Midbrain (tissue), 1 donor: Measurements from ENCODE around the gene FBL.
"Not testable (repeated sequence)": the region's sequence is repeated elsewhere in the genome, so short reads cannot be mapped to it uniquely, and the experiment has no call there.

ENCODE experiments used
- DNase-seq: peaks from one replicate; lab custom pipeline; 2025; lab: John Stamatoyannopoulos, UW

Gene FBL

GRCh38 chr19:39845933-39846677 is at the start of gene FBL:
Gene FBL, minus strand, starts transcription at chr19:39846379. Its CDS starts 79 bp downstream, at chr19:39846300.
- peak; percentile 96 for DNase-seq

- not testable (repeated sequence) for DNase-seq
Measured at GRCh38 chr19:39895096-39895495, 48.9 kb upstream of the FBL start.

GRCh38 chr19:39894236-39894606 is 48.0 kb upstream of the FBL start:
- not testable (repeated sequence) for DNase-seq

- not testable (repeated sequence) for DNase-seq
Measured at GRCh38 chr19:39893366-39894235, 47.4 kb upstream of the FBL start.

- not testable (repeated sequence) for DNase-seq
Measured at GRCh38 chr19:39892506-39892902, 46.3 kb upstream of the FBL start.

- not testable (repeated sequence) for DNase-seq
Measured at GRCh38 chr19:39891660-39892505, 45.7 kb upstream of the FBL start.

- DNase-seq: no peak
Measured at GRCh38 chr19:39890755-39891551, 44.8 kb upstream of the FBL start.

- DNase-seq: not testable (repeated sequence)
Measured at GRCh38 chr19:39889872-39890754, 43.9 kb upstream of the FBL start.

- not testable (repeated sequence) for DNase-seq
Measured at GRCh38 chr19:39887456-39887951, 41.3 kb upstream of the FBL start.

- DNase-seq: not testable (repeated sequence)
Measured at GRCh38 chr19:39885821-39886554, 39.8 kb upstream of the FBL start.

- DNase-seq: not testable (repeated sequence)
Measured at GRCh38 chr19:39884721-39885120, 38.5 kb upstream of the FBL start.

- DNase-seq: not testable (repeated sequence)
Measured at GRCh38 chr19:39882645-39883044, 36.5 kb upstream of the FBL start.

- not testable (repeated sequence) for DNase-seq
Measured at GRCh38 chr19:39881495-39882110, 35.4 kb upstream of the FBL start.

GRCh38 chr19:39880241-39880640 is 34.1 kb upstream of the FBL start:
- DNase-seq: not testable (repeated sequence)

- not testable (repeated sequence) for DNase-seq
Measured at GRCh38 chr19:39879796-39880195, 33.6 kb upstream of the FBL start.

- DNase-seq: not testable (repeated sequence)
Measured at GRCh38 chr19:39878866-39879265, 32.7 kb upstream of the FBL start.

- DNase-seq: no peak
Measured at GRCh38 chr19:39878398-39878797, 32.2 kb upstream of the FBL start.

GRCh38 chr19:39877982-39878381 is 31.8 kb upstream of the FBL start:
- not testable (repeated sequence) for DNase-seq

- DNase-seq: not testable (repeated sequence)
Measured at GRCh38 chr19:39877488-39877887, 31.3 kb upstream of the FBL start.
